HepG2 (cell line): ENCODE data around the gene CTDSPL2.

Experiments used
- GABPA ChIP-seq, 2 experiments: IDR thresholded peaks; 2 replicates each; pipeline ENCODE4 v1.6.1; 2011 to 2016; ENCODE audit warnings: low read depth in 2 of 2, low read length in 1 of 2, missing biosample characterization in 1 of 2, missing genetic modification characterization in 1 of 2
- IRF9 ChIP-seq: sonication (generic); formaldehyde crosslinking; IDR thresholded peaks from 2 replicates; pipeline ENCODE4 v1.8.0; 2022; ENCODE audit warnings: missing genetic modification reagents, mild to moderate bottlenecking, borderline replicate concordance
- ZNF652 ChIP-seq: IDR thresholded peaks from 2 replicates; pipeline ENCODE4 v1.6.1; 2016; ENCODE audit warnings: low read depth, borderline replicate concordance
- ZNF768 ChIP-seq: sonication (generic); formaldehyde crosslinking; IDR thresholded peaks from 2 replicates; pipeline ENCODE4 v1.4.0; 2020; ENCODE audit warnings: missing genetic modification reagents
- ZSCAN29 ChIP-seq: sonication (generic); formaldehyde crosslinking; conservative IDR thresholded peaks from 2 replicates; pipeline ENCODE4 v1.4.0; 2020; ENCODE audit warnings: mild to moderate bottlenecking, missing genetic modification reagents
- TF ChIP-seq, protein P1 (sequence below): sonication (generic); formaldehyde crosslinking; IDR thresholded peaks from 2 replicates; pipeline ENCODE4 v1.4.0; 2020; ENCODE audit warnings: missing genetic modification reagents

DNA sequence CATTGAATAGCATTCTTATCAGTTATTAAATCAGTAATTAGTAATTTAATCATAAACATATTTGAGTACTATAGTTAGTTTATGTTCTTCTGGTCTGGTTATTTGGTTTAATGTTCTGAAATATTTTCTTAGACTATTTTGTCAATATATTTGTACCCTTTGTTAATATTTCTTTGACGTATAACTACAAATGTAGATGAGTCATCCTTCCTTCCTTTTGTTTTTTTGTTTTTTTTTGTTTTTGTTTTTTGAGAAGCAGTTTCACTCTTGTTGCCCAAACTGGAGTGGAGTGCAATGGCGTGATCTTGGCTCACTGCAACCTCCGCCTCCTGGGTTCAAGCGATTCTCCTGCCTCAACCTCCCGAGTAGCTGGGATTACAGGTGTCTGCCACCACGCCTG, 92.1 kb downstream of the CTDSPL2 start:
- TF ChIP-seq GABPA (IDR thresholded peaks at IDR 0.05; ENCODE audit: low read depth, low read length) (no peak), GABPA (CRISPR knock-in tag; IDR thresholded peaks at IDR 0.05; ENCODE audit: low read depth) (no peak), ZNF768 (no peak), IRF9 (no peak), ZSCAN29 (CRISPR knock-in tag) (no peak), ZNF652 (CRISPR knock-in tag) (no peak)
- TF ChIP-seq, protein P1, sequence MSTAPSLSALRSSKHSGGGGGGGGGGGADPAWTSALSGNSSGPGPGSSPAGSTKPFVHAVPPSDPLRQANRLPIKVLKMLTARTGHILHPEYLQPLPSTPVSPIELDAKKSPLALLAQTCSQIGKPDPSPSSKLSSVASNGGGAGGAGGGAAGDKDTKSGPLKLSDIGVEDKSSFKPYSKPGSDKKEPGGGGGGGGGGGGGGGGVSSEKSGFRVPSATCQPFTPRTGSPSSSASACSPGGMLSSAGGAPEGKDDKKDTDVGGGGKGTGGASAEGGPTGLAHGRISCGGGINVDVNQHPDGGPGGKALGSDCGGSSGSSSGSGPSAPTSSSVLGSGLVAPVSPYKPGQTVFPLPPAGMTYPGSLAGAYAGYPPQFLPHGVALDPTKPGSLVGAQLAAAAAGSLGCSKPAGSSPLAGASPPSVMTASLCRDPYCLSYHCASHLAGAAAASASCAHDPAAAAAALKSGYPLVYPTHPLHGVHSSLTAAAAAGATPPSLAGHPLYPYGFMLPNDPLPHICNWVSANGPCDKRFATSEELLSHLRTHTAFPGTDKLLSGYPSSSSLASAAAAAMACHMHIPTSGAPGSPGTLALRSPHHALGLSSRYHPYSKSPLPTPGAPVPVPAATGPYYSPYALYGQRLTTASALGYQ (CRISPR knock-in tag) = no peak
